ENCODE results near the gene LZTFL1.

Gene LZTFL1

DNA sequence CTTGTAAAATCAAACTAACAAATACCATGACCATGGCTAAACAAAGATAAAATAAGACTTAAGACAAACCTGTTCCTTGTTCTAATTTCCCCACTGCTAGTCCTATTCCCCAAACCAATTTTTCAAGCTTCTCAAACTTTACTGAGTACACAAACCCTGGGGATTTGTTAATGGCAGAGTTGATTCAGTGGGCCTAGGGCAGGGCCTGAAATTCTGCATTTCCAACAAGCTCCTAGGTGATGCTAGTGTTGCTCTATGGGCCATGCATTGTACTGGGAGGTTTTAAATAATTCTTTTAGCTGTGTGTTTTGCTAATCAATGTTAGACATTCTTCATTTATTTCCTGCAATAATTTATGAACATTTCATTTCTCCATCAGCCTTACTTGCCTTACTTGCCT, 31.1 kb upstream of the LZTFL1 start:
- TF ChIP-seq, protein P1, sequence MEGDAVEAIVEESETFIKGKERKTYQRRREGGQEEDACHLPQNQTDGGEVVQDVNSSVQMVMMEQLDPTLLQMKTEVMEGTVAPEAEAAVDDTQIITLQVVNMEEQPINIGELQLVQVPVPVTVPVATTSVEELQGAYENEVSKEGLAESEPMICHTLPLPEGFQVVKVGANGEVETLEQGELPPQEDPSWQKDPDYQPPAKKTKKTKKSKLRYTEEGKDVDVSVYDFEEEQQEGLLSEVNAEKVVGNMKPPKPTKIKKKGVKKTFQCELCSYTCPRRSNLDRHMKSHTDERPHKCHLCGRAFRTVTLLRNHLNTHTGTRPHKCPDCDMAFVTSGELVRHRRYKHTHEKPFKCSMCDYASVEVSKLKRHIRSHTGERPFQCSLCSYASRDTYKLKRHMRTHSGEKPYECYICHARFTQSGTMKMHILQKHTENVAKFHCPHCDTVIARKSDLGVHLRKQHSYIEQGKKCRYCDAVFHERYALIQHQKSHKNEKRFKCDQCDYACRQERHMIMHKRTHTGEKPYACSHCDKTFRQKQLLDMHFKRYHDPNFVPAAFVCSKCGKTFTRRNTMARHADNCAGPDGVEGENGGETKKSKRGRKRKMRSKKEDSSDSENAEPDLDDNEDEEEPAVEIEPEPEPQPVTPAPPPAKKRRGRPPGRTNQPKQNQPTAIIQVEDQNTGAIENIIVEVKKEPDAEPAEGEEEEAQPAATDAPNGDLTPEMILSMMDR (IDR thresholded peaks at IDR 0.05; ENCODE audit: low read depth, low read length, poor library complexity, severe bottlenecking), result no peak
- TF ChIP-seq EZH2phosphoT487 (IDR thresholded peaks at IDR 0.05; ENCODE audit: borderline replicate concordance, low read length), result no peak
- no peak overlapping the region for H3K4me2 ChIP-seq (ENCODE audit: low read length)
- no peaks in the 10 kb centered on the region for H4K20me1 ChIP-seq (ENCODE audit: control insufficient read depth, insufficient read depth, low read depth, low read length)
- H3K4me3 ChIP-seq (ENCODE audit: low read length), result no peak overlapping the region
- no peak overlapping the region for H3K27ac ChIP-seq (ENCODE audit: low read depth, low read length)
- no peaks in the 10 kb centered on the region for H3K36me3 ChIP-seq (ENCODE audit: control insufficient read depth, low read length)
- H3K9me2 ChIP-seq (replicated peaks; ENCODE audit: control insufficient read depth, low read length), result no peaks in the 10 kb centered on the region
- peaks cover 12% of the 10 kb centered on the region for H3K27me3 ChIP-seq (ENCODE audit: control insufficient read depth, low read length)
- no peaks in the 10 kb centered on the region for H3K4me1 ChIP-seq (ENCODE audit: control insufficient read depth, low read length)
- no peaks in the 10 kb centered on the region for H3F3A ChIP-seq (ENCODE audit: control insufficient read depth, insufficient read depth)
- H3K79me2 ChIP-seq (ENCODE audit: control insufficient read depth, low read length), result no peaks in the 10 kb centered on the region
- no peaks in the 10 kb centered on the region for H3K9me3 ChIP-seq (ENCODE audit: control insufficient read depth, insufficient read depth, low read length)

DNA sequence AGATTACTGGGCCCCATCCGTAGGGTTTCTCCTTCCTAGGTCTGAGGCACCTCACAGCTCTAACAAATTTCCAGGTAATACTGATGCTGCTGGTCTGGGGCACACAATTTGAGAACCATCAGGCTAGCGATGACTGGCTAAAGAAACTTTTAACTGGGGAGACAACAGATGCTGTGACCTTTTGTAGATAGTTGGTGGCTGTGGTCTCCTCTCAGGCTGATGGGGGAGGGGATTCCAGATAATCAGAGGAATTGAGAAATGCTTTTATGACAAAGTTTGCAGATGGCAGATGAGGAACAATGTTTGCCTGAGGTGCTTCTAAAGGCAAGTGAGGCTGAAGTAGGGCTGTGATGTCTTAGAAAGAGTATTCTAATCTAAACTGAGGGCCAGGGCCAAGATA, 30.6 kb upstream of the LZTFL1 start:
- no peaks in the 10 kb centered on the region for H3K9me2 ChIP-seq (replicated peaks; ENCODE audit: control insufficient read depth, low read length)
- no peaks in the 10 kb centered on the region for H3K79me2 ChIP-seq (ENCODE audit: control insufficient read depth, low read length)
- H3K4me3 ChIP-seq (ENCODE audit: low read length), result no peak overlapping the region
- H4K20me1 ChIP-seq (ENCODE audit: control insufficient read depth, insufficient read depth, low read depth, low read length), result no peaks in the 10 kb centered on the region
- no peaks in the 10 kb centered on the region for H3F3A ChIP-seq (ENCODE audit: control insufficient read depth, insufficient read depth)
- no peaks in the 10 kb centered on the region for H3K36me3 ChIP-seq (ENCODE audit: control insufficient read depth, low read length)
- no peak for TF ChIP-seq EZH2phosphoT487 (IDR thresholded peaks at IDR 0.05; ENCODE audit: borderline replicate concordance, low read length)
- TF ChIP-seq, protein P1 (IDR thresholded peaks at IDR 0.05; ENCODE audit: low read depth, low read length, poor library complexity, severe bottlenecking), result no peak
- H3K27ac ChIP-seq (ENCODE audit: low read depth, low read length), result no peak overlapping the region
- H3K27me3 ChIP-seq (ENCODE audit: control insufficient read depth, low read length), result peaks cover 12% of the 10 kb centered on the region
- no peak overlapping the region for H3K4me2 ChIP-seq (ENCODE audit: low read length)
- H3K9me3 ChIP-seq (ENCODE audit: control insufficient read depth, insufficient read depth, low read length), result no peaks in the 10 kb centered on the region
- no peaks in the 10 kb centered on the region for H3K4me1 ChIP-seq (ENCODE audit: control insufficient read depth, low read length)

DNA sequence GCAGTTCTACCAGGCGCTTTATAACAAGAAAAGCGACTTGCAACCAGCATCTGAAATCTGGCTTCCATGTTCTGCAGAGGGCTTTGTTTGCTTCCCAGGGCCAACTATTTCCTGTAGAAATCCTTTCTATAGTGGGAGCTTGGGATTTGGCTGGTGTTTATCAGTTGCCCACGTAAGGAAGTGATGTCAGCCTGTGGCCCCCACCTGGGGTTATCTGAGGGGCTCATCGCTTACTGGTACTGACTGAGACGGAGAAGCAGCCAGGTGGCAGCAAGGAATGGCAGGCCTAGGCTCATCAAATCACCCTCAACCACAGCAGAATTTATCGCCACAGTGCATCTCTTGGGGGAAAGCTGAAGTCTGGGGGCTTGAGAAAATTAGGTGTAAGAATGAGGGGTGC, 29.9 kb upstream of the LZTFL1 start:
- Histone ChIP-seq H4K20me1 (ENCODE audit: control insufficient read depth, insufficient read depth, low read depth, low read length) (no peaks in the 10 kb centered on the region), H3K36me3 (ENCODE audit: control insufficient read depth, low read length) (no peaks in the 10 kb centered on the region), H3K27me3 (ENCODE audit: control insufficient read depth, low read length) (peaks cover 12% of the 10 kb centered on the region), H3K4me1 (ENCODE audit: control insufficient read depth, low read length) (no peaks in the 10 kb centered on the region), H3K9me3 (ENCODE audit: control insufficient read depth, insufficient read depth, low read length) (no peaks in the 10 kb centered on the region), H3K9me2 (replicated peaks; ENCODE audit: control insufficient read depth, low read length) (no peaks in the 10 kb centered on the region), H3K4me2 (ENCODE audit: low read length) (no peak overlapping the region), H3F3A (ENCODE audit: control insufficient read depth, insufficient read depth) (no peaks in the 10 kb centered on the region), H3K79me2 (ENCODE audit: control insufficient read depth, low read length) (no peaks in the 10 kb centered on the region), H3K4me3 (ENCODE audit: low read length) (no peak overlapping the region), H3K27ac (ENCODE audit: low read depth, low read length) (no peak overlapping the region)
- no peak for TF ChIP-seq EZH2phosphoT487 (IDR thresholded peaks at IDR 0.05; ENCODE audit: borderline replicate concordance, low read length)
- TF ChIP-seq, protein P1 (IDR thresholded peaks at IDR 0.05; ENCODE audit: low read depth, low read length, poor library complexity, severe bottlenecking), result no peak

DNA sequence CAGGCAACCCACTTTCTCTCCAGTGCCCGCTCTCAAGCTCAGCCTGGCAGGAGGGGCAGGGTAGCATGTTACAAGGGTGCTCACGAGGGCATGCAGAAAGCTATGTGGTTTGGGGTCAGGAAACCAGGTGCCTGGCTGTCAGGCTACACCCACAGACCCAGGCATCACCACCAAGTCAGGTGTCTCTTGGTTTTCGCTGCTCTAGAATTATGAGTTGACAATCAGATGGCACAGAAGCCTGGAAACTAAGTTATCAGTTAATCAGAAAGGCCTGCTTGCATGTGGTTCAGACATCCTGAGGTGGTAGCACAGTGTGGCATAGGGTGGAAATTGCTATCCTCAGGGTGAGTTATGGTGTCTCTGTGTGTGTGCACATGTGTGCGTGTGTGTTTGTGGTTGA, 28.2 kb upstream of the LZTFL1 start:
- TF ChIP-seq EZH2phosphoT487 (IDR thresholded peaks at IDR 0.05; ENCODE audit: borderline replicate concordance, low read length), result no peak
- TF ChIP-seq, protein P1 (IDR thresholded peaks at IDR 0.05; ENCODE audit: low read depth, low read length, poor library complexity, severe bottlenecking), result no peak
- H3K27me3 ChIP-seq (ENCODE audit: control insufficient read depth, low read length), result peaks cover 21% of the 10 kb centered on the region
- H3K9me3 ChIP-seq (ENCODE audit: control insufficient read depth, insufficient read depth, low read length), result no peaks in the 10 kb centered on the region
- no peaks in the 10 kb centered on the region for H3K36me3 ChIP-seq (ENCODE audit: control insufficient read depth, low read length)
- no peak overlapping the region for H3K4me2 ChIP-seq (ENCODE audit: low read length)
- H3K4me3 ChIP-seq (ENCODE audit: low read length), result no peak overlapping the region
- no peaks in the 10 kb centered on the region for H3K79me2 ChIP-seq (ENCODE audit: control insufficient read depth, low read length)
- no peaks in the 10 kb centered on the region for H3K9me2 ChIP-seq (replicated peaks; ENCODE audit: control insufficient read depth, low read length)
- no peak overlapping the region for H3K27ac ChIP-seq (ENCODE audit: low read depth, low read length)
- no peaks in the 10 kb centered on the region for H4K20me1 ChIP-seq (ENCODE audit: control insufficient read depth, insufficient read depth, low read depth, low read length)
- H3K4me1 ChIP-seq (ENCODE audit: control insufficient read depth, low read length), result no peaks in the 10 kb centered on the region
- H3F3A ChIP-seq (ENCODE audit: control insufficient read depth, insufficient read depth), result no peaks in the 10 kb centered on the region

Data from DOHH2 (cell line).